GM12872 (cell line): ENCODE measurements around the gene LSM14B.

ENCODE experiments used
- CTCF ChIP-seq: IDR thresholded peaks from 3 replicates; pipeline ENCODE4 v1.5.1; 2011; ENCODE audit warnings: low read depth, mild to moderate bottlenecking, low read length, moderate library complexity; ENCODE audit not compliant: insufficient read depth

The LSM14B gene

GRCh38 chr20:62117362-62117646 lies 5.0 kb upstream of the LSM14B start:
- no peak for TF ChIP-seq CTCF

- no peak for TF ChIP-seq CTCF
Observed at GRCh38 chr20:62117658-62118057, 4.6 kb upstream of the LSM14B start.

GRCh38 chr20:62118113-62119043 lies 3.9 kb upstream of the LSM14B start:
- no peak for TF ChIP-seq CTCF

- TF ChIP-seq CTCF: no peak
Observed at GRCh38 chr20:62119115-62119514, 3.2 kb upstream of the LSM14B start.

GRCh38 chr20:62119591-62120364 lies 2.5 kb upstream of the LSM14B start:
- no peak for TF ChIP-seq CTCF

- no peak for TF ChIP-seq CTCF
Observed at GRCh38 chr20:62120365-62120762, 1.9 kb upstream of the LSM14B start.

- no peak for TF ChIP-seq CTCF
Observed at GRCh38 chr20:62120990-62121775, 1.1 kb upstream of the LSM14B start.
